GM12891 (cell line): ENCODE data around the gene ARL10.

Experiments used
- POLR2A ChIP-seq: IDR thresholded peaks from 2 replicates; pipeline ENCODE4 v1.6.1; 2011; ENCODE audit warnings: low read depth, low read length, control low read depth
- POLR2AphosphoS5 ChIP-seq: IDR thresholded peaks from 2 replicates; pipeline ENCODE4 v1.6.1; 2011; ENCODE audit warnings: low read depth, low read length, control low read depth

GRCh38 chr5:176409765-176410164, 44.5 kb downstream of the ARL10 start:
- TF ChIP-seq POLR2A (no peak), POLR2AphosphoS5 (no peak)
